ENCODE results near the gene ROBO2.

- TF ChIP-seq POLR2A (IDR thresholded peaks at IDR 0.05; ENCODE audit: low read depth, low read length) = no peak
- no peak for TF ChIP-seq TAF1 (IDR thresholded peaks at IDR 0.05; ENCODE audit: borderline replicate concordance, low read depth, low read length)
These were observed 57.3 kb downstream of the ROBO2 start for GRCh38 chr3:77096966-77097890.

Data from GM12892 (cell line).